IPS-18c (cell line): Measurements from ENCODE around the gene RMND5B.
A peak's percentile ranks its signal among the peaks of the same experiment; 100 is the strongest.

Source experiments
- H3K4me3 ChIP-seq: 2 replicates; pipeline ENCODE4 v1.7.0; 2013; ENCODE audit warnings: low read depth, mild to moderate bottlenecking, low read length, moderate library complexity; ENCODE audit not compliant: insufficient read depth
- H3K9me3 ChIP-seq: one replicate; pipeline ENCODE4 v1.6.1; 2013; ENCODE audit warnings: mild to moderate bottlenecking, low read length, moderate library complexity; ENCODE audit not compliant: control insufficient read depth, insufficient read depth

The RMND5B gene

DNA sequence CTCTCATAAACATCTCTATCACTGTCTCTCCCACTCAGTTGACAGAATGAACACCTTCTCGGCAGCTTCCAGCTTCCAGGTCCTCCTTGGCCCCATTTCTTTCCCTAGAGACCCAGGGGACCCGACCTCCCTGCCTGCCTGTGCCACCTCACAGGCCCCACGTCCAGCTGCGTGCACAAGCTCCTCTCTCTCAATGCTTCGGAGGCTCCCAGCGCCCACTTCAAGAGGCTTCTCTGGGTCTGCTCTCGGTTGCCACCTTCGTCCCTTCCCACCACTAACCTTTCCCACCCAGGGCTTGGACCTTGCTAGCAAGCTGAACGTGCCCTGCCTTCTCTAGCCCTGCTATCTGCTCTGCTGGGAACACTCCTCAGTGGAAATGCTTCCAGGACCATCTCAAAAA lies 20.3 kb upstream of the RMND5B start:
- Histone ChIP-seq H3K9me3 (no peaks in the 10 kb centered on the region), H3K4me3 (no peak overlapping the region)

DNA sequence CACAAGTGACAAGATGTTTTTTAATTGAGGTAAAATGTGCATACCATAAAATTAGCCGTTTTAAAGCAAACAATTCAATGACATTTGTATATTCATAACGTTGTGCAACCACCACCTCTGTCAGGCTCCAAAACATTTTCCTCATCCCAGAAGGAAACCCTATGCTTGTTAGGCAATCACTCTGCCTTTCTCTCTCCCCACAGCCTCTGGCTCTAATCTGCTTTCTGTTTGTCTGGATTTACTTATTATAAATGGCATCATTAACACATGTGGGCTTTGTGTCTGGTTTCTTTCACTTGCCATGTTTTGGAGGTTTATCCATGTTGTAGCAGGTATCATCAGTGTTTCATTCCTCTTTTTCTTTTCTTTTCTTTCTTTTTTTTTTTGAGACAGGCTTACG lies 18.9 kb upstream of the RMND5B start:
- no peak overlapping the region for H3K4me3 ChIP-seq
- no peaks in the 10 kb centered on the region for H3K9me3 ChIP-seq

DNA sequence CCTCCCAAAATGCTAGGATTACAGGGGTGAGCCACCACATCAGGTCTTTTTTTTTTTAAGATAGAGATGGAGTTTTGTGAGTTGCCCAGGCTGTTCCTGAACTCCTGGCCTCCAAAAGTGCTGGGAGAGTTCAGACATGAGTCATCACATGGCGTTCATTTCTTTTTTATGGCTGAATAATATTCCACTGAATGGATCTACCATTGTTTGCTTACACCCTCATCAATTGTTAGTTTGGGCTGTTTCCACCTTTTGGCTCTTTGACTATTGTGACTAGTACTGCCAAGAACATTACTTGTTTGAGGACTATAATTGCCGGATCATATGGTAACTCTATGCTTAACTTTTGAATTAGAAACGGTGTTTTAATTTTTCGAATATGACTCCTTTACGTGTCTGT lies 18.3 kb upstream of the RMND5B start:
- no peaks in the 10 kb centered on the region for H3K9me3 ChIP-seq
- peak overlapping the region; percentile 78; the same call in 1 of the 2 replicates for H3K4me3 ChIP-seq

DNA sequence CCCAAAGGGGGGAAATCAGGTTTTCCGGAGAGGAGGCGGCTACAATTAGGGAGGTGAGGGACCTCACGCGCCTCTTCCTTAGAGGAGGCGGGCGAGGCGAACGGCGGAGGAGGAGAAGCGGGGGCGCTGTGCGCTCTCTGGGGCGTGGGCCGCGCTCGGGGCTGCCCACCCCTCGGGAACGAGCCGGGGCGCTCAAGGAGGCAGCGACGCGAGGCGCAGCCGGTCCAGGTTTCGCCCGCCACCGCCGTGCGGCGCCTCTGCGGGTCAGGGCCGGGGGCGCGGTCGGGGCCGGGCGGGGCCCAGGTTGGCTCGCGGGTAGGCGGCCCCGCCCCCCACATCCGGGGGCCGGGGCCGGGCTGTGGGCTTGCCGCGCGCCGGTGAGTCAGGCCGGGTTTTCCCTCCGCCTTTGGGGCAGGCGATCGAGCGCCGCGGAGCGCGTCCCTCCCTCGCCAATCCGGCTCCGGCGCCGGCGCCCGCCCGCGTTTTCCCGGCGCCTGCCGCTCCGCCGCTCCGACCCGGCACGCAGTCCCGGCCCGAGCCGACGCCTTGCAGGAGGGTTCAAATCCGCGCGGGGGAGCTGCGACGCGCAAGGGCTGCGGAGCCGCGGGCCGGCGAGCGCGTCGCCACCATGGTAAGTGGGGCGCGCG lies 17.6 kb upstream of the RMND5B start, which contains the start of gene N4BP3:
N4BP3 (plus strand) TSS at position 392 of the 647 bp plus-strand sequence. CDS start 6,052 bp downstream, outside the sequence.
- Histone ChIP-seq H3K4me3 (peak within 1 kb of the TSS; percentile 78), H3K9me3 (no peaks in the 10 kb centered on the region)

- H3K4me3 ChIP-seq: peak overlapping the region; percentile 78
Observed at GRCh38 chr5:178113841-178114324, 16.9 kb upstream of the RMND5B start.

GRCh38 chr5:178114325-178115135 lies 16.3 kb upstream of the RMND5B start:
- H3K4me3 ChIP-seq: peak overlapping the region; percentile 78
- H3K9me3 ChIP-seq: no peaks in the 10 kb centered on the region

More at GRCh38 chr5:178113841-178114324, 16.9 kb upstream of the RMND5B start:
- no peaks in the 10 kb centered on the region for H3K9me3 ChIP-seq

DNA sequence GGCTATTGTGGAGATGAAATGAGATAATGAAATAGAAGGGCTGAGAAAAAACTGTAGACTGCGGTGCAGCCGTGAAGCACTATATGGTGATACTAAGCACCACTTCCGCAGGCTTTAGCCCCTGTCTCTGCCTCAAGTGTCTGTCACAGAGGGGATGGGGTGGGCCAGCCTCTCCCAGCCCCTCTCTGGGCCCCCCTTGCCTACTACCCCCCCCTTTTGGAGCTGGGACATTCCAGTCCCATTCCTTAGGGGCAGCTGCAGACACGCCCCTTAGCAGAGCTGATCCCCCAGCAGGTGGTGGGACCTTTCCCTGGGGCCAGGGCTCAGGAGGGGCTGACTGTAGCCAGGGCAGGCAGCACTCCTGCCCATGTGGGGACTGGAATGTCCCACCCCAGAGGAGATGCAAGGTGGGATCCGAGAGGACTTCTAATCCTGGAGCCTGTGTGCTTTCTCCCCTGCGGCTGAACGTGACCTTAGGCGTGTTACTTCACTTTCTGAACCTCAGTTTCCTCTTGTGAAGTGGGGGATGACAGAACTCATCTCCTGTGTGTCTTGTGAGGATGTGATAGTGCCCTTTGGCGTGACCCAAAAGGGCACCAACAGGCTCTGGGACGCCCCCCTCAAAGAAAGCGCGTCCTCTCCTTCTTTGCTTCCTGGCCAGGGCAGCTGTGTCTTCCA lies 15.5 kb upstream of the RMND5B start:
- H3K9me3 ChIP-seq: no peaks in the 10 kb centered on the region
- peak overlapping the region; percentile 78 for H3K4me3 ChIP-seq

DNA sequence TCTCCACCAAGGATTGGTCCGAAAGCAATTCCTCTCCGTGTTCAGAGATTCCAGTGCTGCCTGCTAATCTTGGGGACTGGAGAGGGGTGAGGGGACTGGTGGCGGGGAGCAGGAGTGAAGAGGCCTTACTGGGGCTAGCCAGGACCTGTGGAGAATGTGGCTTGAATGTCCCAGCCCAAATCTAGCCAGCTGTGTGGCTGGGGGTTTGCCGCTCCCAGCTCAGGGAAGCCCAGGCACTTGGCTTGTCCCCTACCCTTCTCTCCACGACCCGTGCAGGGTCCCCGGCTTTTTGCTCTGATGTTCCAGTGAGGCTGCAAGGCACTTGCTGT lies 15.0 kb upstream of the RMND5B start:
- peak overlapping the region; percentile 78 for H3K4me3 ChIP-seq
- H3K9me3 ChIP-seq: no peaks in the 10 kb centered on the region

- H3K9me3 ChIP-seq: no peaks in the 10 kb centered on the region
- peak overlapping the region; percentile 78 for H3K4me3 ChIP-seq
Observed at GRCh38 chr5:178116143-178116885, 14.5 kb upstream of the RMND5B start.

DNA sequence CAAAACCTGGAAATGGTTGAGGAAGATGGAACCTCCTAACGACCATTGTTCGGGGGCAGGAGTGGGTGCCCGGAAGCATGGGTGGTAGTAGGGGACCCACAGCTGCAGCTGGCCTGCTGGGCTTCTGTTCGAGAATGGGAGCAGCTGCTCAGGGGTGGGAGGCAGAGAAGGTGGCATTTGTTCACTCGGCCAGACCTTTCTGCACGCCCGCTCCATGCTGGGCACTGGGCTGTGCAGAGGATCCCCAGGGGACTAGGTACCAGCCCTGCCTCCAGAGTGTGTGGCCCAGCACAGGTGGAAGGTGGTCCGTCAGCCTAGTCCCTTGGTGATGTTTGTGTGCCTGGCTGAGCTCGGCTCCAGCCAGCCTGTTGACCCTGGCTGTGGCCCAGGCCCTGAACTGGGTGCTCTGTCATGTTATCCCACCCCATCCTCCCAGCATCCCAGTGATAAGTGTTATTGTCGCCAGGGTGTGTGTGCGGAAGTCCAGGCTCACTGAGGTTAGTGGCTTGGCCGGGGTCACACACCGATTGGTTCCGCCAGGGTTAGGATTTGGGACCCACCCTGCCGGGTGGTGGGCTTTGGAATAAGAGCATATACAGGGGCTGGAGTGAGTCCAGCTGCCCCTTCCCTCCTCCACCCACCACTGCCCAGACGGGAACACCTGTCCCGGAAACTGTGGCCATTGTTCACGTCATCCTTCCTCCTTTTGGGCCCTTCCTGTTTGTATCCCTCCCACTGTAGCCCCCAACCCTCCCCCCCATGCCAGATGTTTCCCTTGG lies 12.7 kb upstream of the RMND5B start:
- Histone ChIP-seq H3K4me3 (no peak overlapping the region), H3K9me3 (no peaks in the 10 kb centered on the region)

- H3K4me3 ChIP-seq: no peak overlapping the region
Observed at GRCh38 chr5:178119915-178120606, 10.8 kb upstream of the RMND5B start.

DNA sequence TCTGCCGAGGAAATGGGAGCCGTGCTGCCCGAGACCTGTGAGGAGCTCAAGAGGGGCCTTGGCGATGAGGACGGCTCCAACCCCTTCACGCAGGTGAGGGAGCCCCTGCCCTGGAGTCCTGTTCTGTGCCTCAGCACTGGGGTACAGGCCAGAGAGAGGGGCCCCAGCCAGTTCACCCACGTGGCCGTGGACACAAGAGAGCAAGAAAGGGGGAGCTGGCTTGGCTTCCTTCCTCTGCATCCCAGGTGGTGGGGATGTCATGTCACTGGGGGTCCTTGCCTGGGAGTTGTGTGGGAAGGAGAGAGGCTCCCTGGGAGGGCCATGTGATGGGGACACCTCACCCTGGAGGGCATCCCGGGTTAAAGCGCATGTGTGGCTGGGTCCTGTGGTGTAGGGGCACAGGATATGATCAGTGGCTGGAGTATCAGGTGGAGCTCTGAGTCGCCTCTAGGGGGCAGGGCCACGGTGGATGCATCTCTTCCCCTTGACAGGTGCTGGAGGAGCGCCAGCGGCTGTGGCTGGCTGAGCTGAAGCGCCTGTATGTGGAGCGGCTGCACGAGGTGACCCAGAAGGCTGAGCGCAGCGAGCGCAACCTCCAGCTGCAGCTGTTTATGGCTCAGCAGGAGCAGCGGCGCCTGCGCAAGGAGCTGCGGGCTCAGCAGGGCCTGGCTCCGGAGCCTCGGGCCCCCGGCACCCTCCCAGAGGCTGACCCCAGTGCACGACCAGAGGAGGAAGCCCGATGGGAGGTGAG lies 10.0 kb upstream of the RMND5B start:
- H3K9me3 ChIP-seq: no peaks in the 10 kb centered on the region
- no peak overlapping the region for H3K4me3 ChIP-seq

More at GRCh38 chr5:178119915-178120606, 10.8 kb upstream of the RMND5B start:
- no peaks in the 10 kb centered on the region for H3K9me3 ChIP-seq

- Histone ChIP-seq H3K9me3 (no peaks in the 10 kb centered on the region), H3K4me3 (no peak overlapping the region)
Observed at GRCh38 chr5:178121391-178122276, 9.2 kb upstream of the RMND5B start.

GRCh38 chr5:178122346-178122745 lies 8.5 kb upstream of the RMND5B start:
- no peak overlapping the region for H3K4me3 ChIP-seq
- H3K9me3 ChIP-seq: no peaks in the 10 kb centered on the region
